Tibial nerve (tissue), 4 donors: ENCODE measurements around the gene PMPCA. TPM values are rescaled to one million over a fixed set of nuclear protein-coding genes. Genes with fewer than 3 reads are reported as not detected.
A peak's percentile ranks its signal among the peaks of the same experiment; 100 is the strongest.

Experiments used
- DNase-seq, 2 donors: peaks; one replicate each; pipeline ENCODE4 v3.0.0-alpha.2; 2019; ENCODE audit warnings: low spot score in 2 of 2
- H3K27ac ChIP-seq, 4 donors: fragments of 200-600 bp; sonication (generic) in 3 of 4; one replicate each; pipeline ENCODE4 v1.5.1; 2017 to 2019; ENCODE audit warnings: mild to moderate bottlenecking in 1 of 4
- H3K27me3 ChIP-seq, 2 donors: fragments of 200-600 bp; sonication (generic) in 1 of 2; one replicate each; pipeline versions ENCODE4 v1.5.1 to v1.6.0; 2017 to 2019
- H3K36me3 ChIP-seq, 3 donors: fragments of 200-600 bp; sonication (generic); one replicate each; pipeline ENCODE4 v1.5.1; 2018 to 2019
- H3K4me1 ChIP-seq, 4 donors: fragments of 200-600 bp; sonication (generic) in 3 of 4; one replicate each; pipeline ENCODE4 v1.5.1; 2017 to 2019
- H3K4me3 ChIP-seq, 4 donors: fragments of 200-600 bp; sonication (generic) in 3 of 4; one replicate each; pipeline ENCODE4 v1.5.1; 2017 to 2019; ENCODE audit warnings: mild to moderate bottlenecking in 1 of 4, moderate library complexity in 1 of 4
- H3K9me3 ChIP-seq, 4 donors: fragments of 200-600 bp; sonication (generic) in 3 of 4; one replicate each; pipeline ENCODE4 v1.5.1; 2017 to 2019
- CTCF ChIP-seq, 5 experiments: fragments of 200-600 bp in 3 of 5; fragments of 450-650 bp in 2 of 5; sonication (generic) in 3 of 5; IDR thresholded peaks; one replicate each; pipeline ENCODE4 v1.5.1; 2016 to 2019; ENCODE audit warnings: antibody characterized with exemption in 5 of 5, mild to moderate bottlenecking in 3 of 5, moderate library complexity in 2 of 5
- EP300 ChIP-seq, 2 donors: sonication (generic); formaldehyde crosslinking; IDR thresholded peaks; one replicate each; pipeline ENCODE4 v1.6.1; 2017; ENCODE audit warnings: antibody characterized with exemption in 2 of 2, mild to moderate bottlenecking in 1 of 2
- POLR2A ChIP-seq, 2 donors: fragments of 450-650 bp; IDR thresholded peaks; one replicate each; pipeline ENCODE4 v1.6.1; 2017; ENCODE audit warnings: antibody characterized with exemption in 2 of 2, mild to moderate bottlenecking in 2 of 2, moderate library complexity in 2 of 2
- WGBS, 2 donors: methylation state at CpG; one replicate each; pipeline ENCODE4 v1.1.5; 2018; 5-methylcytosine and 5-hydroxymethylcytosine counted together
- total RNA-seq, 4 donors: library from RNA; depleted of rRNA; stranded (reverse); fragments of >200 nt; gene quantifications; one replicate each; pipeline ENCODE4 v1.1.0, GENCODE V29; 2016

PMPCA gene
- total RNA-seq, 4 donors from 2014 or later: 35.6 to 42.0 (median 39.3) TPM

- peaks cover 0 to 29% (median 9%) of the 10 kb centered on the region in 4 donors for H3K4me1 ChIP-seq
- peak within 1 kb of the TSS in 2 of 4 donors; percentile 4 to 24 for H3K27ac ChIP-seq
- no peaks in the 10 kb centered on the region for H3K27me3 ChIP-seq
- peaks cover 0 to 44% (median 0%) of the 10 kb centered on the region in 3 donors for H3K36me3 ChIP-seq
- WGBS, 2 donors: 47 to 70% methylated on average over 18 to 20 of the region's 27 CpGs
- TF ChIP-seq CTCF (IDR thresholded peaks at IDR 0.05): no peak
- TF ChIP-seq POLR2A (IDR thresholded peaks at IDR 0.05): no peak
- no peak for TF ChIP-seq EP300 (IDR thresholded peaks at IDR 0.05)
- no peak for DNase-seq
- H3K9me3 ChIP-seq: no peaks in the 10 kb centered on the region
- peak within 1 kb of the TSS in 3 of 4 donors; percentile 5 to 42 (median 5) for H3K4me3 ChIP-seq
These were observed 36.9 kb upstream of the PMPCA start, which contains the start of gene CARD9 for GRCh38 chr9:136373300-136374182. TSS of gene CARD9 (minus strand) at chr9:136373669. CDS start at chr9:136372078, 1,591 bp downstream.

DNA sequence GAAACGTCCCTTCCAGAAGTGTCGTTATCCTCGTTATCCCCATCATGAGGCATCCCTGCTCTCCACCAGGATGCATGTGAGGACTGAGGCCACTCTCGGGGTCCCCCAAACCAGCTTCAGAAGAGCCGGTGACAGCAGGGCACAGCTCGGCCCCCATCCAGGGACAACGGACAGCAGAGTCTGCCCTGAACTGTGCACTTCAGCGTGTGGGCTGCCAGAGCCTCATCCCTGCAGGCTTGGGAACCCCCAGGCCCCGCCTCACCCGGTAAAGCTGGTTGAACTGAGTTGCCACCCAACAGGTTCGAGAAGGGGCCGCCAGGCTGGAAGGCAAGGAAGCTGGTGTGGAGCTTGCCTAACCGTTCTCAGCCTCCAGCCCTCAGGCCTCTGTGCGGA lies 36.3 kb upstream of the PMPCA start:
- TF ChIP-seq CTCF (IDR thresholded peaks at IDR 0.05) (no peak), EP300 (IDR thresholded peaks at IDR 0.05) (no peak), POLR2A (IDR thresholded peaks at IDR 0.05) (no peak)
- 87 to 91% methylated on average over 11 of the region's 14 CpGs for WGBS, 2 donors
- Histone ChIP-seq H3K36me3 (peaks cover 0 to 50% (median 0%) of the 10 kb centered on the region in 3 donors), H3K27me3 (no peaks in the 10 kb centered on the region), H3K9me3 (no peaks in the 10 kb centered on the region), H3K27ac (no peak overlapping the region), H3K4me3 (no peak overlapping the region), H3K4me1 (peaks cover 0 to 29% (median 9%) of the 10 kb centered on the region in 4 donors)
- no peak for DNase-seq

GRCh38 chr9:136375096-136375495 lies 35.4 kb upstream of the PMPCA start:
- H3K36me3 ChIP-seq: peaks cover 0 to 57% (median 0%) of the 10 kb centered on the region in 3 donors
- no peak for DNase-seq
- 85 to 91% methylated on average over 11 to 12 of the region's 12 CpGs for WGBS, 2 donors
- H3K4me1 ChIP-seq: peaks cover 0 to 29% (median 9%) of the 10 kb centered on the region in 4 donors
- no peaks in the 10 kb centered on the region for H3K9me3 ChIP-seq
- H3K27me3 ChIP-seq: no peaks in the 10 kb centered on the region
- H3K4me3 ChIP-seq: no peak overlapping the region
- no peak for TF ChIP-seq CTCF (IDR thresholded peaks at IDR 0.05)
- no peak for TF ChIP-seq POLR2A (IDR thresholded peaks at IDR 0.05)
- TF ChIP-seq EP300 (IDR thresholded peaks at IDR 0.05): no peak
- H3K27ac ChIP-seq: no peak overlapping the region

GRCh38 chr9:136376457-136376856 lies 34.0 kb upstream of the PMPCA start:
- Histone ChIP-seq H3K27ac (no peak overlapping the region), H3K36me3 (peaks cover 0 to 68% (median 0%) of the 10 kb centered on the region in 3 donors), H3K9me3 (no peaks in the 10 kb centered on the region), H3K27me3 (no peaks in the 10 kb centered on the region), H3K4me3 (no peak overlapping the region), H3K4me1 (peaks cover 0 to 29% (median 9%) of the 10 kb centered on the region in 4 donors)
- WGBS, 2 donors: 74 to 79% methylated on average over 8 of the region's 8 CpGs
- no peak for DNase-seq
- TF ChIP-seq CTCF (IDR thresholded peaks at IDR 0.05) (no peak), POLR2A (IDR thresholded peaks at IDR 0.05) (no peak), EP300 (IDR thresholded peaks at IDR 0.05) (no peak)
